PC-3 (cell line): ENCODE data around the gene SLC44A1. TPM values are rescaled to one million over a fixed set of nuclear protein-coding genes. Genes with fewer than 3 reads are reported as not detected.

Experiments
- ATAC-seq: fragments of 200-7000 bp; cut with Tn5 transposase; 2 replicates; pipeline ENCODE4 v1.9.1; 2020; ENCODE audit warnings: mild to moderate bottlenecking, moderate library complexity
- BruUV-seq: library from RNA; stranded (reverse); fragments of 400-500 nt; replicated peaks from 2 replicates; lab custom pipeline; 2021; lab: Mats Ljungman, UMichigan
- CTCF ChIA-PET: fragments of 300-600 bp; sonication (Branson Sonifier 250); formaldehyde crosslinking; loops from one replicate; lab custom pipeline; 2022; ENCODE audit warnings: antibody characterized with exemption; lab: Charles Lee
- POLR2A ChIA-PET: fragments of 300-600 bp; sonication (Branson Sonifier 250); formaldehyde crosslinking; loops from one replicate; lab custom pipeline; 2022; ENCODE audit warnings: antibody characterized with exemption; ENCODE audit not compliant: unreplicated experiment; lab: Charles Lee
- DNase-seq: peaks from one replicate; pipeline ENCODE4 v3.0.0-alpha.2; 2015
- H2AFZ ChIP-seq: fragments of 300-600 bp; sonication (generic); 2 replicates; pipeline ENCODE4 v1.6.0; 2016; ENCODE audit warnings: antibody characterized with exemption, low read length
- H3F3A ChIP-seq: fragments of 300-600 bp; sonication (generic); one replicate; pipeline ENCODE4 v1.6.0; 2017; ENCODE audit warnings: antibody characterized with exemption, low read length, control low read depth, mild to moderate bottlenecking; ENCODE audit not compliant: unreplicated experiment
- H3K27ac ChIP-seq: fragments of 300-600 bp; sonication (generic); 2 replicates; pipeline ENCODE4 v1.5.1; 2016; ENCODE audit warnings: mild to moderate bottlenecking, low read length
- H3K27me3 ChIP-seq: fragments of 300-600 bp; sonication (generic); 2 replicates; pipeline ENCODE4 v1.6.1; 2016; ENCODE audit warnings: low read length, mixed read lengths
- H3K36me3 ChIP-seq: fragments of 300-600 bp; sonication (generic); 2 replicates; pipeline ENCODE4 v1.6.1; 2016; ENCODE audit warnings: low read depth, mixed run types, low read length, mixed read lengths
- H3K4me1 ChIP-seq: fragments of 300-600 bp; sonication (generic); 2 replicates; pipeline ENCODE4 v1.5.1; 2016; ENCODE audit warnings: low read length; ENCODE audit not compliant: insufficient read depth
- H3K4me2 ChIP-seq: fragments of 300-600 bp; sonication (generic); 2 replicates; pipeline ENCODE4 v1.6.0; 2016; ENCODE audit warnings: low read length
- H3K4me3 ChIP-seq: fragments of 300-600 bp; sonication (generic); 2 replicates; pipeline ENCODE4 v1.5.1; 2016; ENCODE audit warnings: mild to moderate bottlenecking, low read length, mixed read lengths
- H3K79me2 ChIP-seq: fragments of 300-600 bp; sonication (generic); 2 replicates; pipeline ENCODE4 v1.6.1; 2017; ENCODE audit warnings: low read length, mixed read lengths
- H3K9ac ChIP-seq: fragments of 300-600 bp; sonication (generic); 2 replicates; pipeline ENCODE4 v1.6.0; 2016; ENCODE audit warnings: mild to moderate bottlenecking, low read length
- H3K9me2 ChIP-seq: fragments of 300-600 bp; sonication (generic); replicated peaks from 2 replicates; pipeline ENCODE4 v1.6.1; 2016; ENCODE audit warnings: mixed run types, low read length, mixed read lengths
- H3K9me3 ChIP-seq: fragments of 300-600 bp; sonication (generic); 2 replicates; pipeline ENCODE4 v1.6.1; 2016; ENCODE audit warnings: low read length, mixed read lengths
- H4K20me1 ChIP-seq: fragments of 300-600 bp; sonication (generic); 2 replicates; pipeline ENCODE4 v1.6.1; 2016; ENCODE audit warnings: low read length, mixed read lengths
- CTCF ChIP-seq: fragments of 300-600 bp; sonication (generic); conservative IDR thresholded peaks from 2 replicates; pipeline ENCODE4 v1.5.1; 2017; ENCODE audit warnings: antibody characterized with exemption, low read depth, mild to moderate bottlenecking, low read length
- EZH2 ChIP-seq: fragments of 300-600 bp; sonication (generic); IDR thresholded peaks from one replicate; pipeline ENCODE4 v1.6.1; 2017; ENCODE audit warnings: antibody characterized with exemption, mild to moderate bottlenecking, low read length; ENCODE audit not compliant: unreplicated experiment
- EZH2phosphoT487 ChIP-seq: fragments of 300-600 bp; sonication (generic); IDR thresholded peaks from 2 replicates; pipeline ENCODE4 v1.6.1; 2018; ENCODE audit warnings: mild to moderate bottlenecking, antibody characterized with exemption, low read length, borderline replicate concordance
- intact Hi-C: fragments of 100-400 bp; cut with micrococcal nuclease; formaldehyde crosslinking; loops from 2 replicates; pipeline ENCODE4 v1.9.0; 2023
- total RNA-seq: library from RNA; depleted of rRNA; stranded (reverse); fragments of >200 nt; gene quantifications from 2 replicates; pipeline ENCODE4 v1.2.3, GENCODE V29; 2014

SLC44A1 gene
- total RNA-seq, 1 experiment from 2014 or later = 16.1 TPM

DNA sequence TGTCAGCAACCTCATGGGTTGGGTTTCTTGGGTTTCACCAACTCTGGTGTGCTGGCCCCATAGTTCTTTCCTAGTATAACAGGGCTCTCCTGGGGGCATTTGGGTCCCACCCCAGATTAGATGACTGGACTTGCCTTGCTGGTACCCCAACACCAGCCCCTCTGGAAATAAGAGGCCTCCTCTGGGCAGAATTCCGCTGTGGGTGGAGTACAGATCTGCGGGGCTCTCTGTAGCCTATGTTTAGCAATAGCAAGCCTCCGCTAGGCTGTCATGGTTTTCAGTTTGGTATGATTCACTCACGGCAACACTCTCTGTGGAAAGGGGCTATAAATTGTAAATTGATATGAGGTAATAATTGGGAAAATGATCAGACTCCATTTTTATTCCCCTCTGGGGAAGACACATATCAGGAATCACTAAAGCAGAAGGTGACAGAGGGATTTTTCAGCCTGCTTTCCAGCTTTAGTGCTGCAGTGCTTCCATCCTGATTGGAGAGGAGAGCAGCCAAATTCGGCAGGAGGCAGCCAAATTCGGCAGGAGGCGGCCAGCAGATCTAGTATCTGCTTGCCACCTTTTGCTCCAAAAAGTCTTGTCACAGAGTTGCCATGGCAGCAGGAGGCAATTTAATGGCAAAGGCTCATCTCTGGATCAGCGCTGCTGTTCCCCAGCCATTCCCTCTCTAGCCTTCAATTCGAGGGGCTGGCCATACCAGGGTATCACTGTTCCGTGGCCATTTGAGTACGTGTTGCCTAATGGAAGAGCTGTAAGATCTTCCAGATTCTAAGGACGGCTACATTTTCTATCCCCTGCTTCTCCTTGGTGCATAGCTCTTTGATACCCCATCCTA lies 84.6 kb downstream of the SLC44A1 start:
- Histone ChIP-seq H3K4me3 (no peak overlapping the region), H3K9ac (no peak overlapping the region), H2AFZ (no peak overlapping the region), H3K36me3 (no peaks in the 10 kb centered on the region), H3K27me3 (no peaks in the 10 kb centered on the region), H3K9me3 (no peaks in the 10 kb centered on the region), H3K4me2 (no peak overlapping the region), H3K79me2 (no peaks in the 10 kb centered on the region), H4K20me1 (no peaks in the 10 kb centered on the region), H3F3A (no peaks in the 10 kb centered on the region), H3K27ac (no peak overlapping the region), H3K4me1 (peaks cover 4% of the 10 kb centered on the region; the same call in 1 of the 2 replicates), H3K9me2 (no peaks in the 10 kb centered on the region)
- POLR2A ChIA-PET = no interaction called here
- intact Hi-C loops = no loop called here
- TF ChIP-seq EZH2 (no peak), CTCF (no peak), EZH2phosphoT487 (no peak)
- no peak for ATAC-seq
- no peak for DNase-seq
- BruUV-seq = no TSS peak
- CTCF ChIA-PET = no interaction called here

DNA sequence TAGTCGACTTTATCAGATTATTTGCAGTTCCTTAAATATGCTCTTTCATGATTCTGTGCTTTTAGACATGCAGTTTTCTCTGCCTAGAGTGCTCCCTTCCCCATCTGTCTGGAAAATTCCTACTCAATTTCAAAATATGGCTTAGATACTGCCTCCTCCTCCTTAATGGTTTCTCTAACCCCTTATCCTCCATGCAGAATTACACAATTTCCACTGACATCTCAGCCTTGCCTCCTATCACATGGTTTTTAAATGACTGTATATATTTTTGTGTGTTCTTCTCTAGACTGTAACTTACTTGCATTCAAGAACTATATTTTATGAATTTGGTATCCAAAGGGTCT lies 85.2 kb downstream of the SLC44A1 start:
- intact Hi-C loops = loop anchor here (10.0 kb wide), 1 partner anchor 75 kb away; no protein-coding TSS in a partner anchor
- ChIA-PET CTCF (no interaction called here), POLR2A (no interaction called here)
- BruUV-seq = no TSS peak
- Histone ChIP-seq H3K9me2 (no peaks in the 10 kb centered on the region), H3K9ac (no peak overlapping the region), H4K20me1 (no peaks in the 10 kb centered on the region), H2AFZ (no peak overlapping the region), H3K4me1 (peaks cover 4% of the 10 kb centered on the region; the same call in 1 of the 2 replicates), H3F3A (no peaks in the 10 kb centered on the region), H3K9me3 (no peaks in the 10 kb centered on the region), H3K4me3 (no peak overlapping the region), H3K79me2 (no peaks in the 10 kb centered on the region), H3K27me3 (no peaks in the 10 kb centered on the region), H3K36me3 (no peaks in the 10 kb centered on the region), H3K27ac (no peak overlapping the region), H3K4me2 (no peak overlapping the region)
- ATAC-seq (no peak), DNase-seq (no peak)
- no peak for TF ChIP-seq EZH2
- no peak for TF ChIP-seq EZH2phosphoT487
- no peak for TF ChIP-seq CTCF

DNA sequence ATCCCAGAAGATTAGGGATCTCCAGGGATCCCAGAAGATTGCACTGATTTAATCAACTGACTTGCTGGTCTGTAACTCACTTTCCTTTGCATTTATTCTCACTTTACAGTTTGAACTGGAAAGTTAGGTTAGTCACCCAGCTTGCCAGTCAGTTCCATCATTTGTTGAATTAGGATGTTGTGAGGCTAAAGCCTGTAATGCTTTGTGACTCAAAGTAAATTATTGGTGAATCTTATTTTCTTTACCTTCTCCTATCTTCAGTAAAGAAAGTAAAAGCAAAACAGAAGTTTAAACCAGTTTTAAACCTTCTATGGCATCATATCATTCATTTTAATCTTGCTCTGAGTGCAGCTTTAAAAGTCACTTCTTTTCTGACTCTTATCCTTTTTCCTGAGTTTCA lies 85.8 kb downstream of the SLC44A1 start:
- H3K4me2 ChIP-seq = no peak overlapping the region
- no peaks in the 10 kb centered on the region for H4K20me1 ChIP-seq
- no peaks in the 10 kb centered on the region for H3K27me3 ChIP-seq
- no TSS peak for BruUV-seq
- no peaks in the 10 kb centered on the region for H3K9me3 ChIP-seq
- H3K4me1 ChIP-seq = peaks cover 4% of the 10 kb centered on the region; the same call in 1 of the 2 replicates
- ChIA-PET POLR2A (no interaction called here), CTCF (no interaction called here)
- H2AFZ ChIP-seq = no peak overlapping the region
- H3K79me2 ChIP-seq = no peaks in the 10 kb centered on the region
- intact Hi-C loops = loop anchor here (10.0 kb wide), 1 partner anchor 75 kb away; no protein-coding TSS in a partner anchor
- peak; percentile 33 for DNase-seq
- H3K9me2 ChIP-seq = no peaks in the 10 kb centered on the region
- H3F3A ChIP-seq = no peaks in the 10 kb centered on the region
- no peak for TF ChIP-seq EZH2phosphoT487
- TF ChIP-seq EZH2 = no peak
- TF ChIP-seq CTCF = no peak
- H3K4me3 ChIP-seq = no peak overlapping the region
- H3K9ac ChIP-seq = no peak overlapping the region
- no peaks in the 10 kb centered on the region for H3K36me3 ChIP-seq
- peak; percentile 59 for ATAC-seq
- H3K27ac ChIP-seq = no peak overlapping the region
